Panc1 (cell line): Measurements from ENCODE around the gene ADAMTS6.

ENCODE experiments used
- CTCF ChIP-seq: fragments of 450-650 bp; IDR thresholded peaks from 2 replicates; pipeline ENCODE4 v1.5.1; 2017; ENCODE audit warnings: mild to moderate bottlenecking
- POLR2AphosphoS5 ChIP-seq: IDR thresholded peaks from 2 replicates; pipeline ENCODE4 v1.6.1; 2012; ENCODE audit warnings: mild to moderate bottlenecking, low read depth, low read length, moderate library complexity
- SIN3A ChIP-seq: IDR thresholded peaks from 2 replicates; pipeline ENCODE4 v1.6.1; 2012; ENCODE audit warnings: low read depth, mild to moderate bottlenecking, low read length, moderate library complexity, borderline replicate concordance; ENCODE audit not compliant: insufficient read depth
- TCF7L2 ChIP-seq: IDR thresholded peaks from 2 replicates; pipeline ENCODE4 v1.6.1; 2011; ENCODE audit warnings: mild to moderate bottlenecking, low read depth, low read length, inconsistent platforms

DNA sequence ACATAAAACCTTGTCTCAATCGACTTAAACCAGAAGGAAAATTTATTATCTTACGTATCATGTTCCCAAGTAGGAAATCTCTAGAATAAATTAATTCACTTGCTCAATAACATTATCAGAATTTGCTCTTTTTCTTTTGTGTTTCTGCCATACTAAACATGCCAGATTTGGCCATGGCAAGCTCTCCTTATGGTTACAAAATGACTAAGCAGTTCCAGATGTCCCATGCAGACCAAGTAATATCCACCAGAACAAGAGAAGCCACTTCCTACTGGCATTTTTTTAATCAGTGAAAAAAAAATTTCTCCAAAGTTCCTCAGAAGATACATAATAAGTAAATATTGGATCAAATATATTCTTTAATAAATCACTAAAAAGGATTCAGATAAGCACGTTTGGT is 25.2 kb upstream of the ADAMTS6 start:
- TF ChIP-seq SIN3A (no peak), CTCF (no peak), POLR2AphosphoS5 (no peak), TCF7L2 (no peak)
